ENCODE measurements around the gene SP2. TPM values are rescaled to one million over a fixed set of nuclear protein-coding genes. Genes with fewer than 3 reads are reported as not detected.

SP2 gene
- total and polyA plus RNA-seq, 2 of the 13 experiments (the other 11 are each of a cell fraction or from before 2014, with no cell fraction given): 1.4 to 4.8 TPM

DNA sequence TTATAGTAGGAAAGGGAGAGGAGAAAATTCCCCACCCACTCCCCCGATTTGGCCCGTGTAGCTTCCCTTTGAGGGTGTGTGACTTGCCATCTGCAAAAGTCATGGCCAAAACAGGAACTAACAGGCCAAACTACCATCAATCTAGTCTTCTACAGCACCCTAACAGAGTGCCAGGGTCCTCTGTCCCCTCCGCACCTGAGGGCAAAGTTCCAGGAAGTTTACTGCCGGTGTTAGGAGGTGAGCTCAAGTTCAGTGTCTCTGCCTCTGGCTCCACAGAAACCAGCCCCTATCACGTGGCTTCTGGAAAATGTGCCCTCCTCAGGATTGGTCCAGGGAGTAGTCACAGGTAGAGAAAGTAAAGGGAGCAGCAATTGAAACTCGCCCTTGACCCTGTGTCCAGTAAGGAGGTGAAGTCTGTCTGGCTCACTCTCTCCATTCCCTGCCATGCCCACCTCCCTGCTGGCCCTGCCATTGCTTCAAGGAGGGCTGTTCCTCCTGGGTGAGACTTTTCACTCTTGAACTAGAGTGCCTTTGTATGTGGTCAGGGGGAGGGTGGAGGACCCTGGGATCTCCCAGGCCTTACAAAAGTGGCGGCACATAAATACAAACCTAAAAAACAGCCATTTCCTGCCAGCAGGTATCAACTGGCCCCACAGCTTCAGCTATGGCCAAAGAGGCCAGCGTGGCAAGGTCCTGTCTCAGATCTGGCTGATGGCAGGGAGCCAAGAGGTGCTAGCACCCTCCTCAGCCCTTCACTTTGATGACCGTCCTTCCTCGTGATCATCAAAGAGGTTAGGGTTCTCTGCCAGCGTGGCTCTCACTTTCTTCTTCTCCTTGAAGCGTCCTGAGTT is 56.4 kb downstream of the SP2 start (continued):
- TF ChIP-seq, protein P1, sequence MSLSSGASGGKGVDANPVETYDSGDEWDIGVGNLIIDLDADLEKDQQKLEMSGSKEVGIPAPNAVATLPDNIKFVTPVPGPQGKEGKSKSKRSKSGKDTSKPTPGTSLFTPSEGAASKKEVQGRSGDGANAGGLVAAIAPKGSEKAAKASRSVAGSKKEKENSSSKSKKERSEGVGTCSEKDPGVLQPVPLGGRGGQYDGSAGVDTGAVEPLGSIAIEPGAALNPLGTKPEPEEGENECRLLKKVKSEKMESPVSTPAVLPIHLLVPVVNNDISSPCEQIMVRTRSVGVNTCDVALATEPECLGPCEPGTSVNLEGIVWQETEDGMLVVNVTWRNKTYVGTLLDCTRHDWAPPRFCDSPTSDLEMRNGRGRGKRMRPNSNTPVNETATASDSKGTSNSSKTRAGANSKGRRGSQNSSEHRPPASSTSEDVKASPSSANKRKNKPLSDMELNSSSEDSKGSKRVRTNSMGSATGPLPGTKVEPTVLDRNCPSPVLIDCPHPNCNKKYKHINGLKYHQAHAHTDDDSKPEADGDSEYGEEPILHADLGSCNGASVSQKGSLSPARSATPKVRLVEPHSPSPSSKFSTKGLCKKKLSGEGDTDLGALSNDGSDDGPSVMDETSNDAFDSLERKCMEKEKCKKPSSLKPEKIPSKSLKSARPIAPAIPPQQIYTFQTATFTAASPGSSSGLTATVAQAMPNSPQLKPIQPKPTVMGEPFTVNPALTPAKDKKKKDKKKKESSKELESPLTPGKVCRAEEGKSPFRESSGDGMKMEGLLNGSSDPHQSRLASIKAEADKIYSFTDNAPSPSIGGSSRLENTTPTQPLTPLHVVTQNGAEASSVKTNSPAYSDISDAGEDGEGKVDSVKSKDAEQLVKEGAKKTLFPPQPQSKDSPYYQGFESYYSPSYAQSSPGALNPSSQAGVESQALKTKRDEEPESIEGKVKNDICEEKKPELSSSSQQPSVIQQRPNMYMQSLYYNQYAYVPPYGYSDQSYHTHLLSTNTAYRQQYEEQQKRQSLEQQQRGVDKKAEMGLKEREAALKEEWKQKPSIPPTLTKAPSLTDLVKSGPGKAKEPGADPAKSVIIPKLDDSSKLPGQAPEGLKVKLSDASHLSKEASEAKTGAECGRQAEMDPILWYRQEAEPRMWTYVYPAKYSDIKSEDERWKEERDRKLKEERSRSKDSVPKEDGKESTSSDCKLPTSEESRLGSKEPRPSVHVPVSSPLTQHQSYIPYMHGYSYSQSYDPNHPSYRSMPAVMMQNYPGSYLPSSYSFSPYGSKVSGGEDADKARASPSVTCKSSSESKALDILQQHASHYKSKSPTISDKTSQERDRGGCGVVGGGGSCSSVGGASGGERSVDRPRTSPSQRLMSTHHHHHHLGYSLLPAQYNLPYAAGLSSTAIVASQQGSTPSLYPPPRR (CRISPR knock-in tag; IDR thresholded peaks at IDR 0.05; ENCODE audit: borderline replicate concordance): no peak; the same call in 1 of the 2 replicates
- TF ChIP-seq SP4 (CRISPR knock-in tag; IDR thresholded peaks at IDR 0.05) (no peak), ZNF431 (CRISPR knock-in tag; IDR thresholded peaks at IDR 0.05; ENCODE audit: borderline replicate concordance, low read depth) (peak; percentile 19; the same call in 1 of the 2 replicates), SOX5 (CRISPR knock-in tag; IDR thresholded peaks at IDR 0.05; ENCODE audit: borderline replicate concordance) (peak; percentile 62; the same call in 1 of the 2 replicates), HHEX (CRISPR knock-in tag; IDR thresholded peaks at IDR 0.05) (no peak), HDAC1 (CRISPR knock-in tag; IDR thresholded peaks at IDR 0.05) (peak; percentile 87), SMAD1 (CRISPR knock-in tag; IDR thresholded peaks at IDR 0.05; ENCODE audit: borderline replicate concordance, low read depth) (peak; percentile 84; the same call in 1 of the 2 replicates), ZFY (CRISPR knock-in tag; IDR thresholded peaks at IDR 0.05) (0 out of 2 replicates have a peak, but pooled peaks have one; percentile 28), ZBTB20 (CRISPR knock-in tag; IDR thresholded peaks at IDR 0.05; ENCODE audit: borderline replicate concordance, low read depth) (peak; percentile 74; the same call in 1 of the 2 replicates), SIX4 (CRISPR knock-in tag; IDR thresholded peaks at IDR 0.05) (0 out of 2 replicates have a peak, but pooled peaks have one; percentile 34), ZNF563 (CRISPR knock-in tag; IDR thresholded peaks at IDR 0.05) (0 out of 2 replicates have a peak, but pooled peaks have one; percentile 54), ZNF619 (CRISPR knock-in tag; IDR thresholded peaks at IDR 0.05) (peak; percentile 75; the same call in 1 of the 2 replicates), GZF1 (CRISPR knock-in tag; IDR thresholded peaks at IDR 0.05) (0 out of 2 replicates have a peak, but pooled peaks have one; percentile 43), ZMYM3 (CRISPR knock-in tag; IDR thresholded peaks at IDR 0.05) (peak; percentile 75; the same call in 1 of the 2 replicates)
- TF ChIP-seq, protein P2, sequence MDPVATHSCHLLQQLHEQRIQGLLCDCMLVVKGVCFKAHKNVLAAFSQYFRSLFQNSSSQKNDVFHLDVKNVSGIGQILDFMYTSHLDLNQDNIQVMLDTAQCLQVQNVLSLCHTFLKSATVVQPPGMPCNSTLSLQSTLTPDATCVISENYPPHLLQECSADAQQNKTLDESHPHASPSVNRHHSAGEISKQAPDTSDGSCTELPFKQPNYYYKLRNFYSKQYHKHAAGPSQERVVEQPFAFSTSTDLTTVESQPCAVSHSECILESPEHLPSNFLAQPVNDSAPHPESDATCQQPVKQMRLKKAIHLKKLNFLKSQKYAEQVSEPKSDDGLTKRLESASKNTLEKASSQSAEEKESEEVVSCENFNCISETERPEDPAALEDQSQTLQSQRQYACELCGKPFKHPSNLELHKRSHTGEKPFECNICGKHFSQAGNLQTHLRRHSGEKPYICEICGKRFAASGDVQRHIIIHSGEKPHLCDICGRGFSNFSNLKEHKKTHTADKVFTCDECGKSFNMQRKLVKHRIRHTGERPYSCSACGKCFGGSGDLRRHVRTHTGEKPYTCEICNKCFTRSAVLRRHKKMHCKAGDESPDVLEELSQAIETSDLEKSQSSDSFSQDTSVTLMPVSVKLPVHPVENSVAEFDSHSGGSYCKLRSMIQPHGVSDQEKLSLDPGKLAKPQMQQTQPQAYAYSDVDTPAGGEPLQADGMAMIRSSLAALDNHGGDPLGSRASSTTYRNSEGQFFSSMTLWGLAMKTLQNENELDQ (CRISPR knock-in tag; IDR thresholded peaks at IDR 0.05; ENCODE audit: borderline replicate concordance): no peak
- TF ChIP-seq, protein P3, sequence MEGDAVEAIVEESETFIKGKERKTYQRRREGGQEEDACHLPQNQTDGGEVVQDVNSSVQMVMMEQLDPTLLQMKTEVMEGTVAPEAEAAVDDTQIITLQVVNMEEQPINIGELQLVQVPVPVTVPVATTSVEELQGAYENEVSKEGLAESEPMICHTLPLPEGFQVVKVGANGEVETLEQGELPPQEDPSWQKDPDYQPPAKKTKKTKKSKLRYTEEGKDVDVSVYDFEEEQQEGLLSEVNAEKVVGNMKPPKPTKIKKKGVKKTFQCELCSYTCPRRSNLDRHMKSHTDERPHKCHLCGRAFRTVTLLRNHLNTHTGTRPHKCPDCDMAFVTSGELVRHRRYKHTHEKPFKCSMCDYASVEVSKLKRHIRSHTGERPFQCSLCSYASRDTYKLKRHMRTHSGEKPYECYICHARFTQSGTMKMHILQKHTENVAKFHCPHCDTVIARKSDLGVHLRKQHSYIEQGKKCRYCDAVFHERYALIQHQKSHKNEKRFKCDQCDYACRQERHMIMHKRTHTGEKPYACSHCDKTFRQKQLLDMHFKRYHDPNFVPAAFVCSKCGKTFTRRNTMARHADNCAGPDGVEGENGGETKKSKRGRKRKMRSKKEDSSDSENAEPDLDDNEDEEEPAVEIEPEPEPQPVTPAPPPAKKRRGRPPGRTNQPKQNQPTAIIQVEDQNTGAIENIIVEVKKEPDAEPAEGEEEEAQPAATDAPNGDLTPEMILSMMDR (CRISPR knock-in tag; IDR thresholded peaks at IDR 0.05): peak; percentile 33
- TF ChIP-seq, protein P4, sequence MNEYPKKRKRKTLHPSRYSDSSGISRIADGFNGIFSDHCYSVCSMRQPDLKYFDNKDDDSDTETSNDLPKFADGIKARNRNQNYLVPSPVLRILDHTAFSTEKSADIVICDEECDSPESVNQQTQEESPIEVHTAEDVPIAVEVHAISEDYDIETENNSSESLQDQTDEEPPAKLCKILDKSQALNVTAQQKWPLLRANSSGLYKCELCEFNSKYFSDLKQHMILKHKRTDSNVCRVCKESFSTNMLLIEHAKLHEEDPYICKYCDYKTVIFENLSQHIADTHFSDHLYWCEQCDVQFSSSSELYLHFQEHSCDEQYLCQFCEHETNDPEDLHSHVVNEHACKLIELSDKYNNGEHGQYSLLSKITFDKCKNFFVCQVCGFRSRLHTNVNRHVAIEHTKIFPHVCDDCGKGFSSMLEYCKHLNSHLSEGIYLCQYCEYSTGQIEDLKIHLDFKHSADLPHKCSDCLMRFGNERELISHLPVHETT (CRISPR knock-in tag; conservative IDR thresholded peaks at IDR 0.05): no peak

Data from HepG2 (cell line).